GM23248 (cell line): Measurements from ENCODE around the gene HERPUD1.

ENCODE experiments used
- EZH2 ChIP-seq: fragments of 200-600 bp; sonication (generic); IDR thresholded peaks from 2 replicates; pipeline ENCODE4 v1.6.1; 2018; ENCODE audit warnings: antibody characterized with exemption, mild to moderate bottlenecking; ENCODE audit not compliant: insufficient read depth, poor library complexity, severe bottlenecking
- EZH2phosphoT487 ChIP-seq: fragments of 200-600 bp; sonication (generic); IDR thresholded peaks from 2 replicates; pipeline ENCODE4 v1.6.1; 2018; ENCODE audit warnings: antibody characterized with exemption, moderate library complexity, mild to moderate bottlenecking, low read depth; ENCODE audit not compliant: insufficient read depth

GRCh38 chr16:56897026-56897799 is 34.7 kb upstream of the HERPUD1 start:
- TF ChIP-seq EZH2 (no peak), EZH2phosphoT487 (no peak)
